Panc1 (cell line): ENCODE measurements around the gene NECTIN1. TPM values are rescaled to one million over a fixed set of nuclear protein-coding genes. Genes with fewer than 3 reads are reported as not detected.

Experiments used
- ATAC-seq: fragments of 200-7000 bp; cut with Tn5 transposase; 2 replicates; pipeline ENCODE4 v1.9.1; 2020; ENCODE audit warnings: mild to moderate bottlenecking, moderate library complexity
- BruUV-seq: library from RNA; stranded (reverse); fragments of 400-500 nt; replicated peaks from 2 replicates; lab custom pipeline; 2021; lab: Mats Ljungman, UMichigan
- CTCF ChIA-PET: fragments of 300-600 bp; sonication (Branson Sonifier 250); formaldehyde crosslinking; loops from one replicate; lab custom pipeline; 2022; ENCODE audit warnings: antibody characterized with exemption; lab: Charles Lee
- POLR2A ChIA-PET: fragments of 300-600 bp; sonication (Branson Sonifier 250); formaldehyde crosslinking; loops from one replicate; lab custom pipeline; 2022; ENCODE audit warnings: antibody characterized with exemption; lab: Charles Lee
- DNase-seq: peaks from one replicate; pipeline ENCODE4 v3.0.0-alpha.2; 2010; ENCODE audit warnings: low read depth, low spot score
- H3K27ac ChIP-seq: 2 replicates; pipeline ENCODE4 v1.5.1; 2011; ENCODE audit warnings: mild to moderate bottlenecking, low read length, inconsistent platforms
- H3K27me3 ChIP-seq: fragments of 200-500 bp; sonication (Bioruptor generic); 2 replicates; pipeline ENCODE4 v1.6.0; 2014; ENCODE audit warnings: low read length, inconsistent platforms; ENCODE audit not compliant: control insufficient read depth, insufficient read depth
- H3K36me3 ChIP-seq: fragments of 200-500 bp; sonication (Bioruptor generic); 2 replicates; pipeline ENCODE4 v1.5.1; 2014; ENCODE audit warnings: inconsistent platforms, mild to moderate bottlenecking, low read length, moderate library complexity; ENCODE audit not compliant: control insufficient read depth, insufficient read depth
- H3K4me1 ChIP-seq: 2 replicates; pipeline ENCODE4 v1.5.1; 2011; ENCODE audit warnings: inconsistent platforms, mild to moderate bottlenecking, low read length, moderate library complexity; ENCODE audit not compliant: control insufficient read depth, insufficient read depth
- H3K4me3 ChIP-seq, 2 experiments: 2 replicates each; pipeline ENCODE4 v1.5.1; 2011 to 2012; ENCODE audit warnings: low read depth in 2 of 2, low read length in 2 of 2, mild to moderate bottlenecking in 2 of 2, inconsistent platforms in 1 of 2, moderate library complexity in 1 of 2
- H3K9me3 ChIP-seq: fragments of 200-500 bp; sonication (Bioruptor generic); 2 replicates; pipeline ENCODE4 v1.5.1; 2014; ENCODE audit warnings: low read depth, mild to moderate bottlenecking, inconsistent platforms, low read length, moderate library complexity; ENCODE audit not compliant: control insufficient read depth, insufficient read depth
- CTCF ChIP-seq: fragments of 450-650 bp; IDR thresholded peaks from 2 replicates; pipeline ENCODE4 v1.5.1; 2017; ENCODE audit warnings: mild to moderate bottlenecking
- POLR2AphosphoS5 ChIP-seq: IDR thresholded peaks from 2 replicates; pipeline ENCODE4 v1.6.1; 2012; ENCODE audit warnings: mild to moderate bottlenecking, low read depth, low read length, moderate library complexity
- REST ChIP-seq, 2 experiments: IDR thresholded peaks; 2 replicates each; pipeline ENCODE4 v1.6.1; 2011 to 2012; ENCODE audit warnings: low read depth in 2 of 2, control low read depth in 1 of 2, low read length in 1 of 2, mild to moderate bottlenecking in 1 of 2, moderate library complexity in 1 of 2; ENCODE audit not compliant: insufficient read depth in 1 of 2
- SIN3A ChIP-seq: IDR thresholded peaks from 2 replicates; pipeline ENCODE4 v1.6.1; 2012; ENCODE audit warnings: low read depth, mild to moderate bottlenecking, low read length, moderate library complexity, borderline replicate concordance; ENCODE audit not compliant: insufficient read depth
- TCF7L2 ChIP-seq: IDR thresholded peaks from 2 replicates; pipeline ENCODE4 v1.6.1; 2011; ENCODE audit warnings: mild to moderate bottlenecking, low read depth, low read length, inconsistent platforms
- in situ Hi-C: cut with HindIII; loops from 2 replicates; pipeline ENCODE4 v1.10.0; 2016; ENCODE audit warnings: low sequenced_read_pairs, low pct_unique_long_range_greater_than_20kb
- intact Hi-C: fragments of 100-400 bp; cut with micrococcal nuclease; formaldehyde crosslinking; loops from one replicate; pipeline ENCODE4 v1.10.0; 2022; ENCODE audit not compliant: unreplicated experiment
- total RNA-seq: library from RNA; stranded (reverse); gene quantifications from one replicate; pipeline ENCODE4 v1.2.1, GENCODE V29; 2021; ENCODE audit not compliant: unreplicated experiment

Gene NECTIN1
- total RNA-seq, 1 experiment from 2014 or later: 14.6 TPM

DNA sequence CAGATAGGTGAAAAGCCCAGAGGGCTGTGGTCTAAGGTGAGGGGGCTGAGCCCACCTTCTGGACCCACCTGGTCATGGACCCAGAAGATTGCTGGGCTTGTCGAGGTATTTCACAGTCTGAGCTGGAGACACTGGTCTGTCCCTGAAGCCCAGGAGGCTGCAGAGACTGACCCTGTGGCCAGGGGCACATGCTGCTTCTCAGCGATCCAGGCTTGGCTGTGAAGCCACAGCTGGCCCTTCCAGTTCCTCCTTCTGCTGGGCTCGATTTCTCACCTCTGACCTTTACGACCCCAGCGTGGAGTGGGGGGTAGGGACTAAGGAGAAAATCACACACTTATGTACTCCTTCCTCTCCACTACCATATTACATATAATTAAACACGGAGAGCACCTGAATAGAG is 88.5 kb downstream of the NECTIN1 start:
- in situ Hi-C loops: no loop called here
- Histone ChIP-seq H3K4me3 (no peak overlapping the region), H3K27ac (no peak overlapping the region), H3K27me3 (no peaks in the 10 kb centered on the region), H3K36me3 (no peaks in the 10 kb centered on the region), H3K9me3 (no peaks in the 10 kb centered on the region), H3K4me1 (no peaks in the 10 kb centered on the region)
- TF ChIP-seq REST (IDR thresholded peaks at IDR 0.05; ENCODE audit: insufficient read depth in 1 of 2, low read depth in 2 of 2, low read length in 1 of 2) (no peak), CTCF (no peak), SIN3A (no peak)
- no TSS peak for BruUV-seq
- ATAC-seq (no peak), DNase-seq (no peak)
- ChIA-PET POLR2A (no interaction called here), CTCF (no interaction called here)
- intact Hi-C loops: no loop called here

GRCh38 chr11:119639642-119640205 is 89.3 kb downstream of the NECTIN1 start:
- TF ChIP-seq TCF7L2: no peak
- TF ChIP-seq POLR2AphosphoS5: no peak
- POLR2A ChIA-PET: no interaction called here
- intact Hi-C loops: no loop called here

GRCh38 chr11:119638851-119639250 is 90.1 kb downstream of the NECTIN1 start:
- in situ Hi-C loops: no loop called here
- TF ChIP-seq CTCF (no peak), POLR2AphosphoS5 (no peak), SIN3A (no peak), REST (IDR thresholded peaks at IDR 0.05; ENCODE audit: insufficient read depth in 1 of 2, low read depth in 2 of 2, low read length in 1 of 2) (no peak), TCF7L2 (no peak)
- DNase-seq (no peak), ATAC-seq (no peak)
- Histone ChIP-seq H3K9me3 (no peaks in the 10 kb centered on the region), H3K27ac (no peak overlapping the region), H3K36me3 (no peaks in the 10 kb centered on the region), H3K4me3 (no peak overlapping the region), H3K4me1 (no peaks in the 10 kb centered on the region), H3K27me3 (no peaks in the 10 kb centered on the region)
- intact Hi-C loops: no loop called here
- POLR2A ChIA-PET: interaction anchor here (0.7 kb wide), 1 partner anchor 9 kb away, joined by 3 read pairs; no protein-coding TSS in a partner anchor
- CTCF ChIA-PET: interaction anchor here (1.1 kb wide), 1 partner anchor 473 kb away, joined by 3 read pairs; no protein-coding TSS in a partner anchor
- BruUV-seq: no TSS peak

More at GRCh38 chr11:119639642-119640205, 89.3 kb downstream of the NECTIN1 start:
- no peak overlapping the region for H3K4me3 ChIP-seq
- BruUV-seq: no TSS peak
- ATAC-seq: no peak
- H3K27me3 ChIP-seq: no peaks in the 10 kb centered on the region
- H3K9me3 ChIP-seq: no peaks in the 10 kb centered on the region
- CTCF ChIA-PET: interaction anchor here (1.1 kb wide), 1 partner anchor 473 kb away, joined by 3 read pairs; no protein-coding TSS in a partner anchor
- H3K4me1 ChIP-seq: no peaks in the 10 kb centered on the region
- DNase-seq: no peak
- no peak overlapping the region for H3K27ac ChIP-seq
- in situ Hi-C loops: no loop called here
- H3K36me3 ChIP-seq: no peaks in the 10 kb centered on the region
